GM12872 (cell line): ENCODE data around the gene TIMM44.

ENCODE experiments used
- TF ChIP-seq, protein P1 (sequence below): IDR thresholded peaks from 3 replicates; pipeline ENCODE4 v1.5.1; 2011; ENCODE audit warnings: low read depth, mild to moderate bottlenecking, low read length, moderate library complexity; ENCODE audit not compliant: insufficient read depth

The TIMM44 gene

DNA sequence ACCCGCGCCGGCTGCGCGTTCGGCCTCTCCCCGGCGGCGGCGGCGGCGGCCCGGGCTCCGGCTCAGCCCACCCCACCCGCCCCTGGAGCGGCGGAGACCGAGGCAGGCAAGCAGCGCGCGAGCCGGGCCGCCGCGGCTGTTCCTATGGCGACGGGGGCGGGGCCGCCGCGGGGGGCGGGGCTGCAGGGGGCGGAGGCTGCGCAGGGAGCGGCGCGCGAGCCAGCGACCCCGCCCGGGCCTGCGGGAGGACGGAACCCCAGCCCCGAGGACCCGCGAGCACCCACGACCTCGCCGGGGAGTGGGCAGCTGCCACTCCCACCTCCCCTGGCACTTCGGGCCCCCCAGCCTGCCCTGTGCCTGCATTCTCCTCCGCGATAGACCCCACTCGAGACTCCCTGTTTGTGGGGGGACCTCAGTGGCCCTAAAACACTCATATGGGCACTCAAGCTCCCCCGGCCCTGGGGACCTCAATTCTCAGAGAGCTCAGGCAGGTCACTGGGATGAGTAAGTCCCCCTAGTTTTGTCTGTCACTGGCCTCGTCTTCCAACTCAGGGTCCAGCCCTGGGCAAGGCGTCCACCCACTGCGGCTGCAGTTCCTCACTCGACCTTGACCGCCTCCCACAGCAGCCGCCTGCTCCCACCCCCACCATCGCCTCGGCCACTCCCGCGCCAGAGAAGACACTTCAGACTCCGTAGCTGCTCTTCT is 17.3 kb downstream of the TIMM44 start, which contains the start of gene CTXN1:
Gene CTXN1, minus strand, starts transcription at position 115 of the 706 bp plus-strand sequence. CDS start 597 bp downstream, outside the sequence.
- TF ChIP-seq, protein P1, sequence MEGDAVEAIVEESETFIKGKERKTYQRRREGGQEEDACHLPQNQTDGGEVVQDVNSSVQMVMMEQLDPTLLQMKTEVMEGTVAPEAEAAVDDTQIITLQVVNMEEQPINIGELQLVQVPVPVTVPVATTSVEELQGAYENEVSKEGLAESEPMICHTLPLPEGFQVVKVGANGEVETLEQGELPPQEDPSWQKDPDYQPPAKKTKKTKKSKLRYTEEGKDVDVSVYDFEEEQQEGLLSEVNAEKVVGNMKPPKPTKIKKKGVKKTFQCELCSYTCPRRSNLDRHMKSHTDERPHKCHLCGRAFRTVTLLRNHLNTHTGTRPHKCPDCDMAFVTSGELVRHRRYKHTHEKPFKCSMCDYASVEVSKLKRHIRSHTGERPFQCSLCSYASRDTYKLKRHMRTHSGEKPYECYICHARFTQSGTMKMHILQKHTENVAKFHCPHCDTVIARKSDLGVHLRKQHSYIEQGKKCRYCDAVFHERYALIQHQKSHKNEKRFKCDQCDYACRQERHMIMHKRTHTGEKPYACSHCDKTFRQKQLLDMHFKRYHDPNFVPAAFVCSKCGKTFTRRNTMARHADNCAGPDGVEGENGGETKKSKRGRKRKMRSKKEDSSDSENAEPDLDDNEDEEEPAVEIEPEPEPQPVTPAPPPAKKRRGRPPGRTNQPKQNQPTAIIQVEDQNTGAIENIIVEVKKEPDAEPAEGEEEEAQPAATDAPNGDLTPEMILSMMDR, result no peak

DNA sequence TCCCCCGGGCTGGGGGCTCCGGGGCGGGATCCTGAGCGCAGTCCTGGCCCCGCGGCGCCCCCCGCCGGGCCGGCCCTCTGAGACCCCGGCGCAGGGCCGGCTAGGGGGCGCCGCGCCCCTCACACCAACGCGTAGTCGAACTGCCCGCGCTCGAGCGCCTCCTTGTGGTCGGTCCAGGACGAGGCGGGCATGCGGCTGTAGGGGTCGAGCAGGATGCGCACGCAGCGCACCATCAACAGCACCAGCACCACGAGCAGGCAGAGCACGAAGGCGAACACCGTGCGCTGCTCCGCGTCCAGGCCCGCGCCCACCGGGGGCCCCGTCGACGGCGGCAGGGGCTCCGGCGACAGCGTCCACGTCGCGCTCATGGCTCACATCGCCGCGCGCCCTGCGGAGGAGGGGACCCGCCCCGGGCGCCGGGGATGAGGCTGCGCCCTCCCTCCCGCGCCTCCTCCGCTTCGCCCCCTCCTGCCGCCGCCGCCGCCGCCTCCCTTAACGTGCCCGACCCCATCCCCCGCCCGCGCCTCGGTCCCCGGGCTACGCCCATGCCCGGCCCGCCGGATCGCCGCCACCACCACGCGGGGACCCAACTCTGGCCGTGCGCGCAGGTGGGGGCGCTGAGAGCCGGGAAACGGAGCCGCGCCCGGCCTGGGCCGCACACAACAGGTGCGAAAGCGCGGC is 18.2 kb downstream of the TIMM44 start:
- TF ChIP-seq, protein P1, result peak; percentile 88

DNA sequence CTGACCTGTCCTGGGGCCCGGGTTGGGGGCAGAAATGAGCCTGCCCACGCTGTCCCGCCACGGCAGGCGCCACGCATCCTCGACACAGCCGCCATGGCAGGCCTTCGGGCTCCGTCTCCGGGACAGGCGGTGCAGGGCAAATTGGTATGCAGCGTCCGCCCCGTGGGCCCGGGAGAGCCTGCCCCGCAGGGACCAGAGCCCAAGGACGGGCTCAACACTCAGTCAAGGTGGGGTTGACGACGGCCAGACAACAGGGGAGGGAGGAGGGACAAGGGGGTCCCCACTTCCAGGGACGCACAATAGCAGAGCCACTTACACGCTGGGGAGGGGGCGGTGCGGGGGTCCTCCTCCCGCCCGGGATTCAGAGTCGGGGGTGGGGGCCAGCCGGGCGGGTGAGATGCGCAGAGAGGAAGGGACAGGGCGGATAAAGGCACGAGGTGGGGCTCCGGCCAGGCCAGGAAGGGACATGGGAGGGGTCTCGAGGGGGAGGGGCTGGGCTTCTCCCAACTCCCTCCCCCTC is 18.8 kb downstream of the TIMM44 start:
- TF ChIP-seq, protein P1, result no peak

DNA sequence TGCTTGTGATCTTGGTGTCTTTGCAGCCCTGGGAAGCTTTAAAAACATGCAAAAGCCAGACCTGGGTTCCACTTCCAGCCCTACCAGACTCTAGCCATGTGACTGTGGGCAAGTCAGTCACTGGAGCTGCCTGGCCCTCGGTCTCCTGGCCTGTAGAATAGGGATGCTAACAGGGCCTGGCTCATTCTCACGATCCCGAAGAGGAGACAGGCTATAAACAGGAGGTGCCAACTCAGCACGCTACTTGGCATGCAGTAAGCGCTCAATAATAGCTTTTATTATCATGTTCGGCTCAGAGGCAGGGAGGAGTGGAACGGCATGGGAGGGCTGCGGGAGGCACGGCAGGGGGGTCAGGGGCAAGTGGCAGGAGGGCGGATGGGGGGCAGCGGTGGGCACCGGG is 19.2 kb downstream of the TIMM44 start:
- TF ChIP-seq, protein P1, result no peak

DNA sequence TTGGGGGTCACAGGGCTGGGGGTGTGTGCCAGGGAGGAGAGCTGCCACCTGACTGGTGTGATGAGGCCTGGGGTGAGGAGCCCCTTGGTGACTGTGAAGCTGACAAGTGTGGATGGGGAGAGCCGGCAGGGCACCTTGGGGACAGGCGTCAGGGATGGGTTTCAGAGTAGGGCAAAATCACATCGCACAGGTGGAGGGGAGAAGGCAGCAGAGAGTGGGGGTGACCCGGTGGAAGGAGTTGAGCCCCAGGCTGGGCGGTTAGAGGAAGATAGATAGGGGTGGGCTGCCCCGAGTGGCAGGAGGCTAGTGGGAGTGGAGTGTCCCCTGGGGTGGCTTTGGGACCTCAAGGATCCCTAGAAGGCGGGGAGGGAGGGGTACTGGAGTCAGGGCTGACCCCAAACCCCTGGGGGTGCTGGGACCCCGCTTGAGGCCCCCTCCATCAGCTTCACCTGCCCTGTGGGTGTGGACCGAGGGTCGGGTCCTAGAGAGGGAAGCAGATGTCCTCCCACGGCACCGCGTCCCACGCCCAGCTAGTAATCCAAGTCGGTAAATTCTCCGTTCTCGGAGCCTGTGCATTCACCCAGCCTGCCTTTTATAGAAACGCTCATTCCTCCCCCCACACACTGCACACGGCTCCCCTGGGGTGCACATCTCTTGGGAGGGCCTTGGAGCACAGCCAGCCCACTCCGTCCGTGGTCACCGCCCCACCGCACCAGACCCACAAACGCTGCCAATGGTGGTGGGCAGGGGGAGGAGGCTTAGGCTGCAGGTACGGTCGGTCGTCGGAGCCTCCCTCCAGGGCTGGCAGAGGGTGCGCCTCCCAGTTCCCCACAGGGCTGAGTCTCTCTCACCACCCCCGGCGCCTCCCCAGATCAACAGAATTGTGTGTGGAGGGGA is 19.9 kb downstream of the TIMM44 start:
- TF ChIP-seq, protein P1, result no peak

DNA sequence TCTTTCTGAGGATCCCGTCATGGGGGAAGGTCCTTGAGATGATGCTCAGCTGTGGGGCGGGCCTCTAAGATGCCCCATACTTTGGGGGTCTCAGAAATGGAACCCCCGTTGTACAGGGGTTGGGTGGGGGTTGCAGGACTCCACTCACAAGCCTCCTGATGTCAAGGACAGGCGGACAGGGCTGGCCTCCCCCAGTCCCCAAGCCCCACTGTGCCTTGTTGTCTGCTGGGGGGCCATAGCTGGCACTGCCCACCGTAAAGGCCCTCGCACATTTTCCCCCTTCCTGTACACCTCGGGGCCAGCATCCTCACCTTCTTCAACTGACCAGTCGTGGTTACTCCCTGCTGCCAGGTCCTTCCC is 20.6 kb downstream of the TIMM44 start:
- TF ChIP-seq, protein P1, result no peak
